OCI-LY7 (cell line): ENCODE results near the gene SLC6A19. TPM values are rescaled to one million over a fixed set of nuclear protein-coding genes. Genes with fewer than 3 reads are reported as not detected.

Experiments used
- BruUV-seq: library from RNA; stranded (reverse); fragments of 400-500 nt; replicated peaks from 2 replicates; lab custom pipeline; 2021; lab: Mats Ljungman, UMichigan
- CTCF ChIA-PET: fragments of 300-600 bp; sonication (Branson Sonifier 250); formaldehyde crosslinking; loops from one replicate; lab custom pipeline; 2022; ENCODE audit warnings: antibody characterized with exemption; ENCODE audit not compliant: unreplicated experiment; lab: Charles Lee
- POLR2A ChIA-PET: fragments of 300-600 bp; sonication (Branson Sonifier 250); formaldehyde crosslinking; loops from one replicate; lab custom pipeline; 2022; ENCODE audit warnings: antibody characterized with exemption; lab: Charles Lee
- DNase-seq: peaks from one replicate; pipeline ENCODE4 v3.0.0-alpha.2; 2015; ENCODE audit warnings: low spot score
- H2AFZ ChIP-seq: fragments of 200-600 bp; sonication (generic), shearing (Covaris generic); 2 replicates; pipeline ENCODE4 v1.6.1; 2014; ENCODE audit warnings: mild to moderate bottlenecking, antibody characterized with exemption, low read length, moderate library complexity
- H3K27ac ChIP-seq: fragments of 200-600 bp; sonication (generic); 2 replicates; pipeline ENCODE4 v1.5.1; 2014; ENCODE audit warnings: mixed run types, low read depth, mild to moderate bottlenecking, moderate library complexity, low read length, inconsistent platforms; ENCODE audit not compliant: poor library complexity, severe bottlenecking
- H3K36me3 ChIP-seq: fragments of 200-600 bp; sonication (generic); 2 replicates; pipeline ENCODE4 v1.6.1; 2014; ENCODE audit warnings: mild to moderate bottlenecking, antibody characterized with exemption, low read length, moderate library complexity, mixed read lengths; ENCODE audit not compliant: insufficient read depth
- H3K4me1 ChIP-seq: fragments of 200-600 bp; sonication (generic); 2 replicates; pipeline ENCODE4 v1.5.1; 2014; ENCODE audit warnings: mild to moderate bottlenecking, low read length; ENCODE audit not compliant: insufficient read depth, poor library complexity, severe bottlenecking
- H3K4me2 ChIP-seq: fragments of 200-600 bp; sonication (generic); 2 replicates; pipeline ENCODE4 v1.6.1; 2014; ENCODE audit warnings: mild to moderate bottlenecking, low read length
- H3K4me3 ChIP-seq: fragments of 200-600 bp; sonication (generic); 2 replicates; pipeline ENCODE4 v1.5.1; 2014; ENCODE audit warnings: mild to moderate bottlenecking, low read depth, low read length; ENCODE audit not compliant: poor library complexity, severe bottlenecking
- H3K79me2 ChIP-seq: fragments of 200-600 bp; sonication (generic); 2 replicates; pipeline ENCODE4 v1.6.1; 2016; ENCODE audit warnings: low read depth, mild to moderate bottlenecking, low read length, moderate library complexity, mixed read lengths; ENCODE audit not compliant: insufficient read depth
- H3K9me2 ChIP-seq: fragments of 200-600 bp; sonication (generic); 2 replicates; pipeline ENCODE4 v1.6.1; 2016; ENCODE audit warnings: mild to moderate bottlenecking, low read length, mixed read lengths; ENCODE audit not compliant: insufficient read depth
- H3K9me3 ChIP-seq: fragments of 200-600 bp; sonication (generic); 2 replicates; pipeline ENCODE4 v1.6.1; 2014; ENCODE audit warnings: mild to moderate bottlenecking, mixed run types, low read length, mixed read lengths
- H4K20me1 ChIP-seq: fragments of 200-600 bp; sonication (generic); 2 replicates; pipeline ENCODE4 v1.6.1; 2014; ENCODE audit warnings: mild to moderate bottlenecking, antibody characterized with exemption, low read length, moderate library complexity, mixed read lengths; ENCODE audit not compliant: insufficient read depth
- CTCF ChIP-seq: fragments of 200-600 bp; sonication (generic); conservative IDR thresholded peaks from 2 replicates; pipeline ENCODE4 v1.5.1; 2014; ENCODE audit warnings: mild to moderate bottlenecking, antibody characterized with exemption, low read length, moderate library complexity, mixed read lengths
- EZH2phosphoT487 ChIP-seq: fragments of 200-600 bp; sonication (generic); IDR thresholded peaks from 2 replicates; pipeline ENCODE4 v1.6.1; 2018; ENCODE audit warnings: low read depth, borderline replicate concordance, mild to moderate bottlenecking, mixed run types, antibody characterized with exemption, low read length, moderate library complexity, mixed read lengths
- intact Hi-C: fragments of 100-400 bp; cut with micrococcal nuclease; formaldehyde crosslinking; loops from one replicate; pipeline ENCODE4 v1.10.0; 2022; ENCODE audit not compliant: unreplicated experiment
- total RNA-seq, 2 experiments: library from RNA; depleted of rRNA in 1 of 2; stranded (reverse); fragments of >200 nt in 1 of 2; shearing (Covaris generic) in 1 of 2; gene quantifications; 2 replicates each; pipeline ENCODE4 v1.2.3, GENCODE V29; 2014 to 2022

SLC6A19 gene
- total RNA-seq, 2 experiments from 2014 or later: not detected

- peaks cover 12% of the 10 kb centered on the region for H3K4me1 ChIP-seq
- H3K9me3 ChIP-seq: no peaks in the 10 kb centered on the region
- intact Hi-C loops: no loop called here
- DNase-seq: no peak
- TF ChIP-seq CTCF (no peak), EZH2phosphoT487 (no peak)
- no TSS peak for BruUV-seq
- no peaks in the 10 kb centered on the region for H3K9me2 ChIP-seq
- H4K20me1 ChIP-seq: no peaks in the 10 kb centered on the region
- no peak overlapping the region for H3K4me2 ChIP-seq
- POLR2A ChIA-PET: no interaction called here
- H2AFZ ChIP-seq: no peak overlapping the region
- H3K4me3 ChIP-seq: no peak overlapping the region
- no peaks in the 10 kb centered on the region for H3K36me3 ChIP-seq
- H3K79me2 ChIP-seq: no peaks in the 10 kb centered on the region
- CTCF ChIA-PET: no interaction called here
- no peak overlapping the region for H3K27ac ChIP-seq
These were observed 38.0 kb upstream of the SLC6A19 start for GRCh38 chr5:1163366-1163765.

- Histone ChIP-seq H3K27ac (no peak overlapping the region), H3K4me2 (no peak overlapping the region), H3K4me1 (peaks cover 16% of the 10 kb centered on the region), H3K9me2 (no peaks in the 10 kb centered on the region), H4K20me1 (no peaks in the 10 kb centered on the region), H3K9me3 (no peaks in the 10 kb centered on the region), H3K79me2 (no peaks in the 10 kb centered on the region), H3K36me3 (no peaks in the 10 kb centered on the region), H3K4me3 (no peak overlapping the region), H2AFZ (no peak overlapping the region)
- BruUV-seq: no TSS peak
- TF ChIP-seq CTCF: no peak
- TF ChIP-seq EZH2phosphoT487: no peak
- ChIA-PET POLR2A (no interaction called here), CTCF (no interaction called here)
- no peak for DNase-seq
- intact Hi-C loops: no loop called here
These were observed 37.5 kb upstream of the SLC6A19 start for GRCh38 chr5:1163879-1164278.

- no peaks in the 10 kb centered on the region for H3K9me3 ChIP-seq
- TF ChIP-seq EZH2phosphoT487: no peak
- TF ChIP-seq CTCF: no peak
- no peak overlapping the region for H3K27ac ChIP-seq
- no peak overlapping the region for H2AFZ ChIP-seq
- no peaks in the 10 kb centered on the region for H3K36me3 ChIP-seq
- intact Hi-C loops: no loop called here
- no TSS peak for BruUV-seq
- H3K4me1 ChIP-seq: peaks cover 16% of the 10 kb centered on the region
- no peaks in the 10 kb centered on the region for H3K79me2 ChIP-seq
- POLR2A ChIA-PET: no interaction called here
- H3K9me2 ChIP-seq: no peaks in the 10 kb centered on the region
- H3K4me2 ChIP-seq: no peak overlapping the region
- no peak for DNase-seq
- H4K20me1 ChIP-seq: no peaks in the 10 kb centered on the region
- no peak overlapping the region for H3K4me3 ChIP-seq
- CTCF ChIA-PET: interaction anchor here (0.6 to 0.7 kb wide), 2 partner anchors 185 to 480 kb away, joined by 3 read pairs; no protein-coding TSS in a partner anchor
These were observed 36.4 kb upstream of the SLC6A19 start for GRCh38 chr5:1164696-1165630.
